ENCODE results near the gene MX2. TPM values are rescaled to one million over a fixed set of nuclear protein-coding genes. Genes with fewer than 3 reads are reported as not detected.

The MX2 gene
- total and polyA plus RNA-seq, 2 donors (not counting 1 experiment from before 2014, with no cell fraction given): 51.2 to 64.3 TPM

- Mint-ChIP-seq H3K4me1 (no peaks in the 10 kb centered on the region), H3K4me3 (no peak overlapping the region), H3K9me3 (ENCODE audit: insufficient read depth) (no peaks in the 10 kb centered on the region), H3K27me3 (no peaks in the 10 kb centered on the region), H3K27ac (no peak overlapping the region)
- Histone ChIP-seq H3K9ac (ENCODE audit: low read length) (no peak overlapping the region), H3K4me3 (ENCODE audit: control extremely low read depth in 1 of 5, extremely low read depth in 1 of 5, insufficient read depth in 1 of 5, low read depth in 2 of 5, low read length in 4 of 5) (no peak overlapping the region), H3K27me3 (replicated peaks in 1 of 4; ENCODE audit: control extremely low read depth in 1 of 4, control insufficient read depth in 3 of 4, insufficient read depth in 4 of 4, low read length in 3 of 4) (no peaks in the 10 kb centered on the region), H3K4me1 (ENCODE audit: control insufficient read depth in 2 of 2, insufficient read depth in 2 of 2, low read length in 2 of 2) (no peaks in the 10 kb centered on the region), H3K36me3 (replicated peaks in 1 of 2; ENCODE audit: control extremely low read depth in 1 of 2, control insufficient read depth in 1 of 2, extremely low read depth in 1 of 2, insufficient read depth in 2 of 2, low read length in 1 of 2) (peaks cover 0 to 93% of the 10 kb centered on the region in 2 experiments), H3K27ac (ENCODE audit: low read length in 2 of 2) (no peak overlapping the region), H2AFZ (ENCODE audit: insufficient read depth, low read depth, low read length, poor library complexity, severe bottlenecking) (no peak overlapping the region), H4K20me1 (ENCODE audit: control insufficient read depth, insufficient read depth, low read length, poor library complexity, severe bottlenecking) (no peaks in the 10 kb centered on the region), H3K4me2 (replicated peaks; ENCODE audit: low read depth, low read length, poor library complexity, severe bottlenecking) (no peak overlapping the region), H3K79me2 (ENCODE audit: control insufficient read depth, insufficient read depth, low read length) (no peaks in the 10 kb centered on the region), H3K9me3 (ENCODE audit: control extremely low read depth in 1 of 3, control insufficient read depth in 2 of 3, insufficient read depth in 1 of 3, low read length in 2 of 3) (no peaks in the 10 kb centered on the region)
- ATAC-seq (ENCODE audit: low read depth) (no peak), DNase-seq (no peak)
- intact Hi-C loops (cut with micrococcal nuclease): no loop called here
- TF ChIP-seq CTCF (IDR thresholded peaks at IDR 0.05) (no peak), EZH2 (IDR thresholded peaks at IDR 0.05; ENCODE audit: borderline replicate concordance, insufficient read depth, low read depth, low read length, poor library complexity, severe bottlenecking) (no peak)
- 86% methylated on average over 8 of the region's 13 CpGs for WGBS (ENCODE audit: insufficient coverage)
- ChIA-PET CTCF (interaction anchor here (2.9 kb wide), 1 partner anchor 162 kb away, joined by 8 read pairs; no protein-coding TSS in a partner anchor), POLR2A (no interaction called here)
Observed at GRCh38 chr21:41444703-41445464, 83.1 kb downstream of the MX2 start.

- 90% methylated on average over 4 of the region's 7 CpGs for WGBS (ENCODE audit: insufficient coverage)
Observed at GRCh38 chr21:41445465-41445862, 83.6 kb downstream of the MX2 start.

More at GRCh38 chr21:41445465-41445862, 83.6 kb downstream of the MX2 start:
- Histone ChIP-seq H3K27ac (ENCODE audit: low read length in 2 of 2) (no peak overlapping the region), H2AFZ (ENCODE audit: insufficient read depth, low read depth, low read length, poor library complexity, severe bottlenecking) (no peak overlapping the region), H3K79me2 (ENCODE audit: control insufficient read depth, insufficient read depth, low read length) (no peaks in the 10 kb centered on the region), H3K9ac (ENCODE audit: low read length) (no peak overlapping the region), H4K20me1 (ENCODE audit: control insufficient read depth, insufficient read depth, low read length, poor library complexity, severe bottlenecking) (no peaks in the 10 kb centered on the region), H3K27me3 (replicated peaks in 1 of 4; ENCODE audit: control extremely low read depth in 1 of 4, control insufficient read depth in 3 of 4, insufficient read depth in 4 of 4, low read length in 3 of 4) (no peaks in the 10 kb centered on the region), H3K4me2 (replicated peaks; ENCODE audit: low read depth, low read length, poor library complexity, severe bottlenecking) (no peak overlapping the region), H3K4me1 (ENCODE audit: control insufficient read depth in 2 of 2, insufficient read depth in 2 of 2, low read length in 2 of 2) (no peaks in the 10 kb centered on the region), H3K9me3 (ENCODE audit: control extremely low read depth in 1 of 3, control insufficient read depth in 2 of 3, insufficient read depth in 1 of 3, low read length in 2 of 3) (no peaks in the 10 kb centered on the region), H3K4me3 (ENCODE audit: control extremely low read depth in 1 of 5, extremely low read depth in 1 of 5, insufficient read depth in 1 of 5, low read depth in 2 of 5, low read length in 4 of 5) (no peak overlapping the region), H3K36me3 (replicated peaks in 1 of 2; ENCODE audit: control extremely low read depth in 1 of 2, control insufficient read depth in 1 of 2, extremely low read depth in 1 of 2, insufficient read depth in 2 of 2, low read length in 1 of 2) (peaks cover 0 to 93% of the 10 kb centered on the region in 2 experiments)
- Mint-ChIP-seq H3K27ac (no peak overlapping the region), H3K27me3 (no peaks in the 10 kb centered on the region), H3K4me1 (no peaks in the 10 kb centered on the region), H3K4me3 (no peak overlapping the region), H3K9me3 (ENCODE audit: insufficient read depth) (no peaks in the 10 kb centered on the region)
- ATAC-seq (ENCODE audit: low read depth) (no peak), DNase-seq (no peak)
- no peak for TF ChIP-seq EZH2 (IDR thresholded peaks at IDR 0.05; ENCODE audit: borderline replicate concordance, insufficient read depth, low read depth, low read length, poor library complexity, severe bottlenecking)
- no peak for TF ChIP-seq CTCF (IDR thresholded peaks at IDR 0.05)
- POLR2A ChIA-PET: no interaction called here
- intact Hi-C loops (cut with micrococcal nuclease): no loop called here
- CTCF ChIA-PET: interaction anchor here (2.9 kb wide), 1 partner anchor 162 kb away, joined by 8 read pairs; no protein-coding TSS in a partner anchor

Data from B cell (primary cell).